Stomach (tissue), 9 donors: ENCODE measurements around the gene DLGAP1. TPM values are rescaled to one million over a fixed set of nuclear protein-coding genes. Genes with fewer than 3 reads are reported as not detected.

Experiments used
- DNase-seq, 2 donors: peaks; one replicate each; pipeline versions ENCODE4 v3.0.0 to v3.0.0-alpha.2; 2013 to 2019
- H3K27ac ChIP-seq, 5 donors: fragments of 200-600 bp in 4 of 5; sonication (generic) in 4 of 5; one replicate each; pipeline ENCODE4 v1.5.1; 2013 to 2019; ENCODE audit warnings: mild to moderate bottlenecking in 1 of 5, moderate library complexity in 1 of 5
- H3K27me3 ChIP-seq, 3 donors: fragments of 200-600 bp; sonication (generic); one replicate each; pipeline ENCODE4 v1.5.1; 2017 to 2019; ENCODE audit warnings: mixed run types in 1 of 3
- H3K36me3 ChIP-seq, 4 donors: fragments of 200-600 bp; sonication (generic); 1 replicate in 3 of 4; 2 replicates in 1 of 4; pipeline ENCODE4 v1.5.1; 2016 to 2019
- H3K4me1 ChIP-seq, 4 donors: fragments of 200-600 bp; sonication (generic); one replicate each; pipeline ENCODE4 v1.5.1; 2016 to 2019
- H3K4me3 ChIP-seq, 4 donors: fragments of 200-600 bp; sonication (generic) in 3 of 4; one replicate each; pipeline ENCODE4 v1.5.1; 2016 to 2019; ENCODE audit warnings: mild to moderate bottlenecking in 1 of 4
- H3K9me3 ChIP-seq, 4 donors: fragments of 200-600 bp; sonication (generic); one replicate each; pipeline ENCODE4 v1.5.1; 2016 to 2019
- EP300 ChIP-seq: sonication (generic); formaldehyde crosslinking; IDR thresholded peaks from one replicate; pipeline ENCODE4 v1.6.1; 2017; ENCODE audit warnings: antibody characterized with exemption
- POLR2A ChIP-seq, 4 donors: fragments of 450-650 bp; IDR thresholded peaks; one replicate each; pipeline ENCODE4 v1.6.1; 2016; ENCODE audit warnings: antibody characterized with exemption in 4 of 4, control low read depth in 2 of 4, mild to moderate bottlenecking in 1 of 4, moderate library complexity in 1 of 4
- POLR2AphosphoS5 ChIP-seq, 3 donors: sonication (generic); formaldehyde crosslinking; IDR thresholded peaks; one replicate each; pipeline ENCODE4 v1.6.1; 2016; ENCODE audit warnings: antibody characterized with exemption in 3 of 3
- WGBS, 5 donors: extraction: QIAGEN DNeasy Blood & Tissue Kit in 3 of 5; methylation state at CpG; one replicate each; pipeline versions ENCODE4 v1.1.5 to v1.1.7; 2013 to 2018; 5-methylcytosine and 5-hydroxymethylcytosine counted together
- intact Hi-C: fragments of 100-400 bp; cut with DNase I; formaldehyde crosslinking; loops from one replicate; pipeline ENCODE4 v1.15.1; 2023; ENCODE audit warnings: low total_unique reads
- polyA plus RNA-seq, 3 donors: library from polyadenylated mRNA; stranded (reverse); fragments of 200-250 nt; gene quantifications; one replicate each; pipeline ENCODE4 v1.2.3, GENCODE V29; 2013
- total RNA-seq, 5 donors: library from RNA; depleted of rRNA; stranded (reverse); fragments of >200 nt; gene quantifications; one replicate each; pipeline versions ENCODE4 v1.1.0 to v1.2.3, GENCODE V29; 2014 to 2016
- TF ChIP-seq, protein P1 (sequence below), 7 experiments: fragments of 450-650 bp in 4 of 7; fragments of 200-600 bp in 3 of 7; sonication (generic) in 3 of 7; IDR thresholded peaks; one replicate each; pipeline ENCODE4 v1.5.1; 2016 to 2019; ENCODE audit warnings: antibody characterized with exemption in 7 of 7, control low read depth in 2 of 7, mild to moderate bottlenecking in 1 of 7
- donor health status: healthy with polysubstance abuse.
- donor health status: Bipolar disorder and iron deficiency.
- donor health status: healthy.

Gene DLGAP1
- total and polyA plus RNA-seq, 8 donors, result 0.06 to 7.0 (median 1.3) TPM; not detected in 1

GRCh38 chr18:3623769-3624545 lies 831.1 kb downstream of the DLGAP1 start:
- peak; percentile 73 to 91 for DNase-seq
- WGBS, 5 donors, result 21 to 38% (median 27%) methylated on average over 21 to 30 of the region's 30 CpGs

DNA sequence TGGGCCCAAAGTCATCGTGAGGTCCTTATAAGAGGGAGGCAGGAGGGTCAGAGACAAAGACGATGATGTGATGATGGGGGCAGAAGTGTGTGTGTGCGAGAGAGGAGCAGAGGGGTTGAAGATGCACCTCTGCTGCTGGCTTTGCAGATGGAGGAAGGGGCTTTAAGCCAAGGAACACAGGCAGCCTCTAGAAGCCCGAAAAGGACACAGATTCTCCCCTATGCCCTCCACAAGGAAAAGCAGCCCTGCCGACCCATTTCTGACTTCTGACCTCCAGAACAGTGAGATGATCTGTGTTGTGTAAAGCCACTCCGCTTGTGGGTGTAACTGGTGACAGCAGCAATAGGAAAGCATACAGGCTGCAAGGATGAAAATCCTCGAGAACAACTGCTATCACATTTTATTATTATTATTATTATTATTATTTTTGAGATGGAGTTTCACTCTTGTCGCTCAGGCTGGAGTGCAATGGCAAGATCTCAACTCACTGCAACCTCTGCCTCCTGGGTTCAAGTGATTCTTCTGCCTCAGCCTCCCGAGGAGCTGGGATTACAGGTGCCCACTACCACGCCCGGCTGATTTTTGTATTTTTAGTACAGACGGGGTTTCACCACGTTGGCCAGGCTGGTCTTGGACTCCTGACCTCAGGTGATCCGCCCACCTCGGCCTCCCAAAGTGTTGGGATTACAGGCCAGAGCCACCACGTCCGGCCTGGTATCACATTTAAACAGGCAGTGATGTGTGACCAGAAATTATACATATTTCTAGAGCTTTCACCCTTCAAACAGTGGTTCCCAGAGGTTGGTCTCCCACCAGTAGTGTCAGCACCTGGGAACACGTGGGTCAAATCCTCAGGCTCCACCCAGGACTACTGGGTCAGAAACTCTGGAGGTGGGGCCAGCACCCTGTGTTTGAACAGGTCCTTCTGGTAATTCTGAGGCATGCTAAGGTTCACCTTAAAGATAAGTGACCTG lies 834.7 kb downstream of the DLGAP1 start:
- WGBS, 5 donors, result 81 to 85% (median 84%) methylated on average over 18 of the region's 18 CpGs
- DNase-seq, result peak; percentile 47 to 51
- Histone ChIP-seq H3K27me3 (no peaks in the 10 kb centered on the region), H3K4me3 (no peak overlapping the region), H3K27ac (peak overlapping the region in 1 of 5 donors; percentile 89), H3K9me3 (no peaks in the 10 kb centered on the region), H3K36me3 (no peaks in the 10 kb centered on the region), H3K4me1 (peaks cover 21 to 49% (median 42%) of the 10 kb centered on the region in 4 donors)
- intact Hi-C loops, result no loop called here
- TF ChIP-seq POLR2A (IDR thresholded peaks at IDR 0.05), result no peak
- no peak for TF ChIP-seq EP300
- no peak for TF ChIP-seq POLR2AphosphoS5 (IDR thresholded peaks at IDR 0.05)
- TF ChIP-seq, protein P1, sequence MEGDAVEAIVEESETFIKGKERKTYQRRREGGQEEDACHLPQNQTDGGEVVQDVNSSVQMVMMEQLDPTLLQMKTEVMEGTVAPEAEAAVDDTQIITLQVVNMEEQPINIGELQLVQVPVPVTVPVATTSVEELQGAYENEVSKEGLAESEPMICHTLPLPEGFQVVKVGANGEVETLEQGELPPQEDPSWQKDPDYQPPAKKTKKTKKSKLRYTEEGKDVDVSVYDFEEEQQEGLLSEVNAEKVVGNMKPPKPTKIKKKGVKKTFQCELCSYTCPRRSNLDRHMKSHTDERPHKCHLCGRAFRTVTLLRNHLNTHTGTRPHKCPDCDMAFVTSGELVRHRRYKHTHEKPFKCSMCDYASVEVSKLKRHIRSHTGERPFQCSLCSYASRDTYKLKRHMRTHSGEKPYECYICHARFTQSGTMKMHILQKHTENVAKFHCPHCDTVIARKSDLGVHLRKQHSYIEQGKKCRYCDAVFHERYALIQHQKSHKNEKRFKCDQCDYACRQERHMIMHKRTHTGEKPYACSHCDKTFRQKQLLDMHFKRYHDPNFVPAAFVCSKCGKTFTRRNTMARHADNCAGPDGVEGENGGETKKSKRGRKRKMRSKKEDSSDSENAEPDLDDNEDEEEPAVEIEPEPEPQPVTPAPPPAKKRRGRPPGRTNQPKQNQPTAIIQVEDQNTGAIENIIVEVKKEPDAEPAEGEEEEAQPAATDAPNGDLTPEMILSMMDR (IDR thresholded peaks at IDR 0.05), result no peak

More at GRCh38 chr18:3623769-3624545, 831.1 kb downstream of the DLGAP1 start:
- H3K4me3 ChIP-seq, result no peak overlapping the region
- TF ChIP-seq POLR2A (IDR thresholded peaks at IDR 0.05), result no peak
- no peak for TF ChIP-seq EP300
- TF ChIP-seq, protein P1 (IDR thresholded peaks at IDR 0.05), result no peak
- TF ChIP-seq POLR2AphosphoS5 (IDR thresholded peaks at IDR 0.05), result peak in 2 of 3 donors; percentile 72 to 84
- peaks cover 16 to 54% (median 41%) of the 10 kb centered on the region in 4 donors for H3K4me1 ChIP-seq
- peak overlapping the region; percentile 78 to 89 (median 83) for H3K27ac ChIP-seq
- H3K9me3 ChIP-seq, result no peaks in the 10 kb centered on the region
- H3K36me3 ChIP-seq, result no peaks in the 10 kb centered on the region
- no peaks in the 10 kb centered on the region for H3K27me3 ChIP-seq
- intact Hi-C loops, result no loop called here

GRCh38 chr18:3619746-3620145 lies 835.4 kb downstream of the DLGAP1 start:
- H3K4me1 ChIP-seq, result peaks cover 18 to 42% (median 36%) of the 10 kb centered on the region in 4 donors
- H3K27ac ChIP-seq, result no peak overlapping the region
- WGBS, 5 donors, result 94 to 99% (median 97%) methylated on average over 4 of the region's 4 CpGs
- DNase-seq, result no peak
- no peak overlapping the region for H3K4me3 ChIP-seq
- no peaks in the 10 kb centered on the region for H3K9me3 ChIP-seq
- no peaks in the 10 kb centered on the region for H3K27me3 ChIP-seq
- TF ChIP-seq, protein P1 (IDR thresholded peaks at IDR 0.05), result no peak
- TF ChIP-seq POLR2A (IDR thresholded peaks at IDR 0.05) (no peak), EP300 (no peak)
- intact Hi-C loops, result loop anchor here (10.0 kb wide), 1 partner anchor 45 kb away; no protein-coding TSS in a partner anchor
- no peaks in the 10 kb centered on the region for H3K36me3 ChIP-seq

DNA sequence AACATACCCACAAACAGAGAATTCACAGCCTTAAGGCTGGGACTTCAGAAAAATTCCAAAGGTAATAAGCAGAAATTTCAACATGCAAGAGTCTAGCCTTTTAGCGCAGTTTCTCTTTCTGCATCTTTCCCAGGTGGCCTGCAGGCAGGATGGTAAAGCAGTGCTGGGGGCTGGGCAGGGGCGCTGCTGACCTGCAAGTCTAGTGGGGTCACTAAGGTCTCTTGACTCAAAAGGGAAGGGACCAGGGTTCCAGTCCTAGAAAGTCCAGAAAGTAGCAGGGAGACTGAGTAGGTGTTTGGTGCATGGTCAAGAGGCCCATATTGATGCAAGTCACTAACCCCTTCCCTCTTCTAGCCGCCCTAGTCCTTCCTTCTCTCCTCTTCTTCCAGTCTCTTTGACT lies 835.9 kb downstream of the DLGAP1 start:
- Histone ChIP-seq H3K4me1 (peaks cover 16 to 37% (median 30%) of the 10 kb centered on the region in 4 donors), H3K9me3 (no peaks in the 10 kb centered on the region), H3K36me3 (no peaks in the 10 kb centered on the region), H3K4me3 (no peak overlapping the region), H3K27me3 (no peaks in the 10 kb centered on the region), H3K27ac (no peak overlapping the region)
- WGBS, 5 donors, result 92 to 100% (median 97%) methylated on average over 3 of the region's 3 CpGs
- DNase-seq, result no peak
- no peak for TF ChIP-seq EP300
- intact Hi-C loops, result loop anchor here (10.0 kb wide), 1 partner anchor 46 kb away; no protein-coding TSS in a partner anchor
